NCI-H748 (cell line): Measurements from ENCODE around the gene ZNF524.
"Not testable (repeated sequence)": the region's sequence is repeated elsewhere in the genome, so short reads cannot be mapped to it uniquely, and the experiment has no call there.

Source experiments
- DNase-seq: peaks from one replicate; lab custom pipeline; 2025; ENCODE audit not compliant: unreplicated experiment; lab: John Stamatoyannopoulos, UW

ZNF524 gene

GRCh38 chr19:55599842-55600661 is at the start of gene ZNF524:
ZNF524 (plus strand) TSS chr19:55600288; CDS start chr19:55602113, 1,825 bp downstream.
- DNase-seq = peak; percentile 99

GRCh38 chr19:55550321-55550650 is 49.8 kb upstream of the ZNF524 start:
- no peak for DNase-seq

- no peak for DNase-seq
Measured at GRCh38 chr19:55552206-55552605, 47.9 kb upstream of the ZNF524 start.

GRCh38 chr19:55552620-55553019 is 47.5 kb upstream of the ZNF524 start:
- DNase-seq = no peak

GRCh38 chr19:55553217-55554182 is 46.6 kb upstream of the ZNF524 start:
- no peak for DNase-seq

- DNase-seq = no peak
Measured at GRCh38 chr19:55554302-55554701, 45.8 kb upstream of the ZNF524 start.

- DNase-seq = no peak
Measured at GRCh38 chr19:55554741-55555152, 45.3 kb upstream of the ZNF524 start.

GRCh38 chr19:55559684-55560083 is 40.4 kb upstream of the ZNF524 start:
- DNase-seq = no peak

- peak; percentile 25 for DNase-seq
Measured at GRCh38 chr19:55563261-55563690, 36.8 kb upstream of the ZNF524 start.

GRCh38 chr19:55566823-55567222 is 33.3 kb upstream of the ZNF524 start:
- DNase-seq = no peak

- no peak for DNase-seq
Measured at GRCh38 chr19:55567708-55568328, 32.3 kb upstream of the ZNF524 start.

- not testable (repeated sequence) for DNase-seq
Measured at GRCh38 chr19:55569477-55569876, 30.6 kb upstream of the ZNF524 start.

- not testable (repeated sequence) for DNase-seq
Measured at GRCh38 chr19:55573929-55574328, 26.2 kb upstream of the ZNF524 start.

GRCh38 chr19:55576746-55577145 is 23.3 kb upstream of the ZNF524 start:
- DNase-seq = no peak

GRCh38 chr19:55578031-55578760 is 21.9 kb upstream of the ZNF524 start:
- no peak for DNase-seq

GRCh38 chr19:55578761-55579747 is 21.0 kb upstream of the ZNF524 start:
- no peak for DNase-seq

- peak; percentile 43 for DNase-seq
Measured at GRCh38 chr19:55579766-55580621, 20.1 kb upstream of the ZNF524 start.

- peak; percentile 94 for DNase-seq
Measured at GRCh38 chr19:55580628-55581144, 19.4 kb upstream of the ZNF524 start, which contains the start of gene ZNF579. ZNF579 (minus strand) TSS chr19:55580848; CDS start chr19:55579639, 1,209 bp downstream.
